GM11168 (cell line): ENCODE data around the gene TMCC1.
"Not testable (repeated sequence)": the region's sequence is repeated elsewhere in the genome, so short reads cannot be mapped to it uniquely, and the experiment has no call there.

ENCODE experiments used
- in situ Hi-C: fragments of 300-500 bp; cut with MboI; formaldehyde crosslinking; loops from one replicate; pipeline ENCODE4 v1.12.0; 2022; ENCODE audit warnings: low sequenced_read_pairs; ENCODE audit not compliant: unreplicated experiment

Gene TMCC1

DNA sequence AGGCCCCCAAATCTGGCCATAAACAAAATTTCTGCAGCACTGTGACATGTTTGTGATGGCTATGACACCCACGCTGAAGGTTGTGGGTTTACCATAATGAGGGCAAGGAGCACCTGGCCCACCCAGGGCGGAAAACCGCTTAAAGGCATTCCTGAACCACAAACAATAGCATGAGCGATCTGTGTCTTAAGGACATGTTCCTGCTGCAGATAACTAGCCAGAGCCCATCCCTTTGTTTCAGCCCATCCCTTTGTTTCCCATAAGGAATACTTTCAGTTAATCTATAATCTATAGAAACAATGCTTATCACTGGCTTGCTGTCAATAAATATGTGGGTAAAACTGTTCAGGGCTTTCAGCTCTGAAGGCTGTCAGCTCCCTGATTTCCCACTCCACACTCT, 7.8 kb upstream of the TMCC1 start:
- in situ Hi-C loops, result not testable (repeated sequence)

DNA sequence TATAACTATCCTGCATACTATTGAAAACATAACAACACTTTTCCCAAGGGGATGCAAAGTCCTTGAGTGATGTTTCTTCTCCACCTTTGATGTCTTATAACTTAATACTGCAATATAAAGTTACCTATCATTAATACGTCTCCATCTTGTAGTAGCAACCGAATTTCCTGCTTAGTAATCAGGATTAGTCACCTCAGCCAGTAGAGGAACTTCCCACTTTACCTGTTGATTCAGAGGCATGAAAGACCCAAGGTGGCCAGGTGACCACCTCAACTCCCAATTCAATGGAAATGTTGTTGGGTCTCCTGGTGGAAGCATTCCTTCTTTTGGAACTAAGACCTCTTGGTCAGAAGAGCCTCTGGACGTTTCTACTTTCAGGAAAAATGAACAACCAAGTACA, 3.5 kb upstream of the TMCC1 start:
- in situ Hi-C loops, result no loop called here

DNA sequence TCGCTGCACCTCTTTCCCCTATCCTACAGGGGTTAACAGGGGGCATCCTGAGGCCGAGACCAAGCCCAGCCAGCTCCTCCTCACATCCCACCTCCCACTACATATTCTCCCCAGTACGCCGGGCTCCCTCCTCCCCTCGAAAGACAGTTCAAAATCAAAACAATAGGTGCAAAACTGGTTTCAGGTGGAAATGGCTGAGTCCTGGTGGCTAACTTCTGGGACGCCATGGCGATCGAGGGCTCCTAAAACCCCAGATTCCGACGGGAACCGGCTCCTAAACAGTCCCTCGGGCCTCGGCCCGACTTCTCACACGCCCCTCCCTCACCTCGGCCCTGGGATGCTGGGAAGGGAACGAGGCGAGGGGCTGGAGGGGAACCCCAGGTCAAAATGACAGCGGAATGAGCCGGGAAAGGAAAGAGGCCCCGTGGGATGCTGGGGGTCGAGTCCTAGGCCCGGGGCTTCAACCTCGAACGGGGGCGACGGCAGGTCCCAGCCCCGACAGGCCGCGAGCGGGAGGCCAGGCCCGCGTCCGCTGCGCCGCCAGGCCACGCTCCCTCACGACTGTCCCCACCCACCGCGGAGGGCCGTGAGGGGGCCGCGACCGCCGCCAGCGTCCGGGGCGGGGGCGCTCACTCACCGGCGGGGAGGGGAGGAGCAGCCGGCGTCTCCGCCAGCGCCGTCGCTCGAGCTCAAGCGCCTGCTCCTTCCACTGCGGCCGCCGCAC, 492 bp downstream of the TMCC1 start:
- in situ Hi-C loops, result no loop called here

DNA sequence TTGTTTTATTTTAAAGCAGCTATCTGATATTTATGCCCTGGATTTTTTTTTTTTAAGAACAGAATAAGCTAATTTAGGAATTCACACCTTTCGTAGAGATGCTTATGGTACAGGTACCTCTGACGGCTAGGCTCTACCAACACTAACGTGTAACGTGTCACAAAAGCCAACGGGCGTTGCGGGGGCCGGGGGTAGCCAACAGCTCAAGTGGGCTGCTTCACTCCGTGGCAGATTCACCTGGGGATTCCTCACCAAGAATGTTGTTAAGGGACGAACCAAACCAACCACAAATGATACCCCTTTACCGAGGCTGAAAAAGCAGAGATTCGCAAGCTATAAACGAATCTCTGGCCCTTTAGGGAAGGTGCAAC, 1.0 kb downstream of the TMCC1 start:
- in situ Hi-C loops, result no loop called here

DNA sequence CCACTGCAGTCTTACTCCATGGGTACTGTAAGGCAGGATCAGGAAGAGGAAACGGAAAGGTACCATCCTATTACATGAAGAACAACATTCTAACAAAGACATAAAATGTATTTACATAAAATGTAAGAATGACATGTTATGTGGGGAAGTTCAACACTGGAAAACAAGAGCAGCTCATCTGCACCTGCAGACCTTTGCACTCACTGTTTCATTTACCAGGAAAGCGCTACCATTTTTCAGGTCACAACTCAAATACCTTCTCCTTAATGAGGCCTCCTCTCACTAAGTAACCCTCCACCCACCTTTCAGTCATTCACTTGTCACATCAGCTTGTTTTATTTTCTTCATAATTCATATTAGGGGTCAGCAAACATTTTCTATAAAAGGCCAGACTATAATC, 2.6 kb downstream of the TMCC1 start:
- in situ Hi-C loops, result no loop called here

DNA sequence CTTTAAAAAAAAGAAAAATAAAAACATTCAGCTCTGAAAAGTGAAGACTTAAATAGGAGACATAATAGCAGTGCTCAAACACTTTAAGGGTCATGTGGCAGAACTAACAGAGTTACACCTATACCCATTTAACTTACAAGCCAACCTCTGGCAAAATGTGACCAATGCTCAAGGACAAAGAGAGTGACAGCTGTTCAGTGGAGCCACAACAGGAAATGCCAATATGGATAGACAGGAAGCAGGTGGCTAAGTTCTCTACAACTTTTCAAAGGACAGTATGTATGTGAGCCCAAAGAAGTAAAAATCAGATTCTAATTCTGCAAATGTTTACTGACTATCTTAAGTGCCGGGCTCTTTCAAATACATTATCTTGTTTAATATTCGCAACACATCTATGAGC, 3.4 kb downstream of the TMCC1 start:
- in situ Hi-C loops, result no loop called here

DNA sequence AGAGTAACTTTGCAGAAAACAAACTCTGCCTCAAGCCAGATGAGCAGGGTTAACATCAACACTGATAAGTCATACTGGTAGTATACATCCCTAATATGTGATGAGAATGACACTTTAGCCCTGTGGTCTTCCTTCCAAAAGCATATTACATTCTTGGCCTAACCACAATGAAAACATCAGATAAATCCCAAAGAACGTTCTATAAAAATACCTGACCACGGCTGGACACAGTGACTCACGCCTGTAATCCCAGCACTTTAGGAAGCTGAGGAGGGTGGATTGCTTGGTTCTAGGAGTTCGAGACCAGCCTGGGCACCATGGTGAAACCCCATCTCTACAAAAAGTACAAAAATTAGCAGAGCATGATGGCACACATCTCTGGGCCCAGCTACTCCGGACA, 4.7 kb downstream of the TMCC1 start:
- in situ Hi-C loops, result no loop called here

DNA sequence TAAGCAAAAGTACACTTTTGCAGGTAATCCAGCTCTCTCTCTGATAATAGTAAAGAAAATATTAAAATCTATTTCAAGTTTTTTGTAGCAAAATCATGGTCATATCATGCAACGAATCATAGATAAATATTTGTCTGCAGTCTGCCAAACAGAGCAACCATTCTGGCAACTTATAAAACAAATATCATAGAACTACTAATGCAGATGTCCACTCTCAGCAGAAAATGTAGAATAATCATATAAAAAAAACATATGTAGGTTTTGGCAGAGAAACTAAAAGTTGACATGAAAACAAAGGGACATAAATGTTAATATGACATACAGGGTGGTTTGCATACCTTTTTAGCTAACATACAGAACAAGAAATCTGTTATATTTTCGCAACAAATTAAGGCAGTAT, 12.2 kb downstream of the TMCC1 start:
- in situ Hi-C loops, result no loop called here

DNA sequence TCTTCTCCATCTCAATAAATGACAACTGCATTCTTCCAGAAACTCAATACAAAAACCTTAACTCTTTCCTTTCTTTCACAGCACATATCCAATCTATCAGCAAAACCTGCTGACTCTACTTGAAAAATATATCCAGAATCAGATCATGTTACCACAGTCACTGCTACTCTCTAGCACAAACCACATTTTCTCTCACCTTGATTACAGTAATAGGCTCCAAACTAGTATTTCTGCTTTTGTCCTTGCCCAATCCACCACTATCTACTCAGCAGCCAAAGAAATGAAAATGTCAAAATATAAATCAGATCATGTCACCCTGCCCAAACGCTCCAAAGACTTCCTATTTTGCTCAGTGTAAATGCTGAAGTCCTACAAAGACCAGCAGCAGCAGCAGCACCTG, 15.2 kb downstream of the TMCC1 start:
- in situ Hi-C loops, result no loop called here

DNA sequence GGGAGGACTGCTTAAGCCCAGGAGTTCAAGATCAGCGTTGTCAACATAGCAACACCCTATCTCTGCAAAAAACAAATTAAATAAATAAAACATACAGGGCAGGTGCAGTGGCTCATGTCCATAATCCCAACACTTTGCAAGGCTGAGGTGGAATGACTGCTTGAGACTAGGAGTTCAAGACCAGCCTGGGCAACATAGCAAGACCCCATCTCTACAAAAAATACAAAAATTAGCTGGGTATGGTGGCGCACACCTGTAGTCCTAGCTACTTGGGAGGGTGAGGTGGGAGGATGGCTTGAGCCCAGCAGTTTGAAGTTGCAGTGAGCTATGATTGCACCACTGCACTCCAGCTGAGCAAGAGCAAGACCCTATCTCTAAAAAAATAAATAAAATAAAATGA, 19.0 kb downstream of the TMCC1 start:
- in situ Hi-C loops, result not testable (repeated sequence)

DNA sequence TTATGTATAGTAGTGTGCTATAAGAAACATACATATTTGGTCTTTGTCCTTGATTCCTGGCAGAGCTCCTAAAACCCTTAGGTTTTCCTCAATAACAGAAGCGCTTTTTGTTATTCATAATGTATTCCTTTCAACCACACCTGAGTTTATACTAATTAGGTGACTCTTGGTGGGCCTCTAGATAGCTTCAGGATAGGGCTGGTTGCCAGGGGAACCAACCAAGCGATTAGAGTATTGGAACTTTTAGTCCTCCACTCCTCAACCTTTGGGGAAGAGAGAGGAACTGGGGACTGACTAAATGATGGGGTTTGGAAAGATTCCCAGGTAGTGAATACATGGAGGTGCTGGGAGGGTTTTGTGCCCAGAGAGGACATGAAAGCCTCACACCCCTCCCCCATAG, 24.6 kb downstream of the TMCC1 start:
- in situ Hi-C loops, result no loop called here

DNA sequence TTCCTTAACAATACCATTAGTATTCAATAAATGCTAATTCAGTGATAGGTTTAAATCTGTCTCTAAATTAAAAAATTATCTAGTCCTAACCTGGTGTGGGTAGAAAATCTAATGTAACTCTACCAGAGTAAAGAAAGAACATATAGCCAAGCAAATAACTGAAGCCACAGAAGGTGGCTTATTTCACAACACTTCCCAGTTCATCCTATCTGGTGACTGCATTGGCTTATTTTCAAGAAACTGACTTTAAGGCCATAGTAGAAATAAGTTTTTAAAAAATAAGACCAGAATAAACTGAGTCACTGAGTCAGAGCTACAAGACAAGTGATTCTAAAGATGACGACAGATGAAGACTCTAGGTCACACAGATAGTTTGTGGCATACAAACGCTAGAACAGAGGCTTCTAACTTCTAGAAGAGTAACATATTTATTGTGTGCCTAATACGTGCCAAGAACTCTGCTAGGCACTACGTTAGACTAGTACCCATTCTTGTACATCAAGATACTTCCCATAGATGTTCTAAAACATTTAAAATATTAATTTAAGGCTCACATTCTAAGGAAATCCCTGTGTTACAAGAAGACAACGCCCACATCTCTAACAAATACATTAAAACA, 25.9 kb downstream of the TMCC1 start:
- in situ Hi-C loops, result no loop called here

DNA sequence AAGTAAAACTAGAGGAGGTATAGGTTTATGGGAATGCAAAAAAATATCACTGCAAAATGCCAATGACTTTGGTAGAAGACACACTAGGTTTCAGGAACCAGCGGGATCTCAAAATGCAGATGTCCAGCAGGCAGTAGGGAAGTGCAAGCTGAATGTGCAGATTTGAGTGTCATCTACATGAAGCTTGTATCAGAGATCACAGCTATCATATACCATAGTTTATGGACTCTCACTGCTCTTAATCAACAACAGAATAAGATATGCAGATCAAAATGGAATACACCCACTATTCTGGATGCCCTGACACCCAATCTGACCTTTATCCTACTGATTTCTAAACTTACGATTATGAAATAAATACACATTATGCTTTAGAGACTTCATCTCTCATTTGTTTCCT, 27.7 kb downstream of the TMCC1 start:
- in situ Hi-C loops, result no loop called here

DNA sequence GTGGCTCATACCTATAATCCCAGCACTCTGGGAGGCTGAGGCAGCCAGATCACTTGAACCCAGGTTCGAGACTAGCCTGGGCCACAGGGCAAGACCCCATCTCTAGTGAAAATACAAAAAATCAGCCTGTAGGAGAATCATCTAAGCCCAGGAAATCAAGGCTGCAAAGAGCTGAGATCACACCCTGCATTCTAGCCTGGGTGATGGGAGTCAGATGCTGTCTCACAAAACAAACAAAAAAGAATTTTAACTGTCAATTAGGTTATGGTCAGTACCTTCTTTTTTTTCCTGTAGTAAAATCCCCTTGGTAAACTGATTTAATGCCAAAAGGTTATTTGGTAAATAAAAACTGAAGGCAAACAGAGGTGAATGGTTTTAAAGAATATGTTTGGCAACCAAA, 29.0 kb downstream of the TMCC1 start:
- in situ Hi-C loops, result no loop called here

DNA sequence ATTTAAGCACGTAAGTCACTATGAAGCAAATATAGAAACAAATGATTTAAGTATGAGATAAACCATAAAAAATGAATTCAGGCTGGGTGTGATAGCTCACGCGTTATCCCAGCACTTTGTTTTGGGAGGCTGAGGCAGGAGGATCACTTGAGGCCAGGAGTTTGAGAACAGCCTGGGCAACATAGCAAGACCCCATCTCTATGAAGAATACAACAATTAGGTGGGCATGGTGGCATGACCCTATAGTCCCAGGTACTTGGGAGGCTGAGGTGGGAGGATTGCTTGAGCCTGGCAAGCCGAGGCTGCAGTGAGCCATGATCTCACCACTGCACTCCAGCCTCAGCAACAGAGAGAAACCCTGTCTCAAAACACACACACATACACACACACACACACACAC, 34.2 kb downstream of the TMCC1 start:
- in situ Hi-C loops, result no loop called here

DNA sequence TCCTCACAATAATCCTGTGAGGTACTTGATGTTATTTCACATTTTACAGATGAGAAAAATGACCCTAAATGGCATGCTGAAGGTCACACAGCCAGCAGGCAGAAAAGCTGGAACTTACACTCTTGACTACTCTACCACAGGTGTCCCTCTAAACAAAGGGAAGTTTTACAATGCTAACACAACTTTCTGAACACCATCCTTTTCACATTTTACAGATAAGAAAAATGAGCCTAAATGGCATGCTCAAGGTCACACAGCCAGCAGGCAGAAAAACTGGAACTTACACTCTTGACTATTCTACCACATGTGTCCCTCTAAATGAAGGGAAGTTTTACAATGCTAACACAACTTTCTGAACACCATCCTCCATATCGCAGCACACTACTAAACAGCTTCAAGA, 35.6 kb downstream of the TMCC1 start:
- in situ Hi-C loops, result no loop called here

DNA sequence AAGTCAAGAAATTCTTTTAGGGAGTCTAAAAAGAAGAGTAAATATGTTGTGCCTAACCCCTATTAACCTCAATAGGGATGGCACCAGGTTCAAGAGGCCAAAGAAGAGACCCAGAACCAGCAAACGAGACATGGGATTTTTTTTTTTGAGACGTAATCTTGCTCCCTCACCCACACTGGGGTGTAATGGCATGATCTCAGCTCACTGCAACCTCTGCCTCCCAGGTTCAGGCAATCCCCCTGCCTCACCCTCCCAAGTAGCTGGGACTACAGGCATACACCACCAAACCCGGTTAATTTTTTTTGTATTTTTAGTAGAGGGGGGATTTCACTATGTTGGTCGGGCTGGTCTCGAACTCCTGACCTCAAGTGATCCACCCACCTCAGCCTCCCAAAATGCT, 36.7 kb downstream of the TMCC1 start:
- in situ Hi-C loops, result not testable (repeated sequence)

DNA sequence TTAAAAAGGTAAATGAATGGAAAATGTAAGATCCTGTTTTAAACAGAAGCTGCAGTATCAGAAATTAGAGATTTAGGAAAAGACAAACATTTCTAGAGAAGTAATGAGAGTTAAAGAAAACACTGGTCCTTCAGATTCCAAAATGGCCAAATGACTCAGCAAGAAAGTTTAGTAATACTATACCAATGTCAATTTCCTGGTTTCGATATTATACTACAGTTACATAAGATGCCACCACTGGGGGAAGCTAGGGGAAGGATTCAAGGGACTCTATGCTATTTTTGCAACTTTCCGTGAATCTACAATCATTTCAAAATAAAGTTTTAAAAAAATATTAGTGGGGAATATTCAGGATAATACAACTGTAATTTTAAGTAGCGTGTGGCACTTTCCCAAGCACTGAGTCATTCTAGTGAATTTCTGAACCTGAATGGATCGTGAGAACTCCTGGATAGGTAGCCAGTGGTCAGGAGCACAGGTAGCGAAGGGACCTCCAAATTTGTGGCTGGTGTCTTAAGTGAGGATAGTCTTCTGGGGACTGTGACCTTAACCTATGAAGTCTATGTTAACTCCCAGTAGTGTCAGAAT, 37.6 kb downstream of the TMCC1 start:
- in situ Hi-C loops, result no loop called here

DNA sequence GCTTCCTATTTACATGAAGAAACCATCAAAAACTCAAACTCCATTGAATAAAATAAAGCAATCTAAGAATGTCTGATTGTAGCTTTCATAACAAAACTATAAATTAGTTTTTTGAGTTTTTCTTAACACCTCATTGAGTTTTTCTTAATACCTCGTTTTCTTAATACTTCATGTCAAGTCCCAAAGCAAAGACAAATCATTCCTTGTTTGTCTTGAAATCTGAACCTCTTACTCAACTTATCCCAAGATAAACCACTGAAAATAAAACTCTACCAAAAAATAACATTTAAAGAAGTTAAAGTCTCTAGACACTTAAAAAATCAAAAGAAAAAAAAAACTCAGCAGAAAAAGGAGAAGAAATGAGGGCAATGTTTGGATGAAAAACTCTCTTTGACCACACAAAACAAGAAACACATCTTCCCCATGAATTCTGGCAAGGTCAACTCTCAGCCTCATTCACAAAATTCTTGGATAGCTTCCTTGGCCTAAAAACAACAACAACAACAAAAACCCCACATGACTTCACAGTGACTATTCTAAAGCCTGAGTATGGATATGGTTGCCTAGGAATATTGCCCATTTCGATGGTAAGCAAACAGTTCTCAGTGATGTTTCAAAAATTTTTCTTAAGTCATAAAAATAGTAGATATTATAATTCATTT, 38.2 kb downstream of the TMCC1 start:
- in situ Hi-C loops, result no loop called here

DNA sequence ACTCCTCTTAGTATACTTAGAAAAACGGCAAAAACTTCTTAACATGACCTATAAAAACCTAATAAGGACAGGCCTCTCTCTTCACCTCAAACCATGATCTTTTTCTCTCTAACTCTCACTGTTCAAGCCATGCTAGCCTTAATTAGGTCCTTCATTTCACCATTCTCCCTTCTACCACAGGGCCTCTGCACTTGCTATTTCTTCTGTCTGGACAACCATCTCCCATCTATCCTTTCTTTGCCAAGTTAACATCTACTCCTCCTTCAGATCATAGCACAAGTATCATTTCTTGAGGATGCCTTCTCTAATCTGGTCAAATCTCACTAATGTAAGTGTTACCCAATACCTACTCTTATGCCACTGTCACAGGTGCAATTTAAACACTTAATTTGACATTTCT, 39.1 kb downstream of the TMCC1 start:
- in situ Hi-C loops, result no loop called here

DNA sequence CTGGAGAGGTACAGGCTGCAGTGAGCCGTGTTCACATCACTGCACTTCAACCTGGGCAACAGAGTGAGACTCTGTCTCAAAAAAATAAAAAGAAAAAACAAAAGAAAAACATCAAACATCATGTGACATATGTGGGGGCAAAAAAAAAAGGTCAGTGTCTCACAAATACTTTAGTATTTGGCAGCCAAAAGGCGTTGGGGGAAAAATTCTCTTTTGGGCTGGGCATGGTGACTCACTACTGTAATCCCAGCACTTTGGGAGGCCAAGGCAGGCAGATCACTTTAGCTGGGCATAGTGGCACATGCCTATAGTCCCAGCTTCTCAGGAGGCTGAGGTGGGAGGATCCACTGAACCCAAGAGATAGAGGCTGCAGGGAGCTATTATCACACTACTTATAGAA, 47.6 kb downstream of the TMCC1 start:
- in situ Hi-C loops, result no loop called here
